ENCODE results near the gene PRPF8. TPM values are rescaled to one million over a fixed set of nuclear protein-coding genes. Genes with fewer than 3 reads are reported as not detected.
A peak's percentile ranks its signal among the peaks of the same experiment; 100 is the strongest.

PRPF8 gene
- total and polyA plus RNA-seq, 2 experiments from 2014 or later: 178 to 246 TPM

DNA sequence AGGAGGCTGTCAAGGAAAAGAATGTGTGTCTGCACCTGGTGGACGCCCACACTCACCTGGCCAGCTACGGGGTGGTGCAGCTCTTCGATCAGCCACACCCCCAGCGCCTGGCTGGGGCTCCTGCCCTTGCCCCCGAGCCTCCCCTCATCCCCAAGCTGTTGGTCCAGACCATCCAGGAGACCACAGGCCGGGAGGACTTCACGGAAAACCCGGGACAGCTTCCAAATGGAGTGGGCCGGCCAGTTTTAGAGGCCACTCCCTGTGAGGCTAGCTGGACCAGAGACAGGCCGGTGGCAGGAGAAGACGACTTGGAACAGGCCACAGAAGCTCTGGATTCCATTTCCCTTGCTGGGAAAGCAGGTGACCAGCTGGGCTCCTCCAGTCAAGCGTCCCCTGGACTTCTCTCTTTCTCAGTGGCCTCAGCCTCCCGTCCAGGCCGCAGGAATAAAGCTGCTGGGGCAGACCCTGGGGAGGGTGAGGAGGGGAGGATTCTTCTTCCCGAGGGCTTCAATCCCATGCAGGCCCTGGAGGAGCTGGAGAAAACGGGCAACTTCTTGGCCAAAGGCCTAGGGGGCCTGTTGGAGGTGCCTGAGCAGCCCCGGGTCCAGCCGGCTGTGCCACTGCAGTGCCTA, 42.1 kb upstream of the PRPF8 start:
- no peak overlapping the region for H3K4me3 Mint-ChIP-seq
- no peaks in the 10 kb centered on the region for H3K36me3 ChIP-seq (ENCODE audit: insufficient read depth)
- no peaks in the 10 kb centered on the region for H3K4me1 ChIP-seq (ENCODE audit: insufficient read depth)
- no peak for DNase-seq (ENCODE audit: low spot score)
- H3K4me3 ChIP-seq: no peak overlapping the region
- TF ChIP-seq EZH2 (IDR thresholded peaks at IDR 0.05; ENCODE audit: low read depth, unreplicated experiment): no peak
- no peak for TF ChIP-seq STAT1 (IDR thresholded peaks at IDR 0.05; ENCODE audit: unreplicated experiment)
- no peak overlapping the region for H3K27ac Mint-ChIP-seq
- ATAC-seq: no peak
- H3K4me2 ChIP-seq: no peak overlapping the region
- H3K79me2 ChIP-seq (replicated peaks; ENCODE audit: insufficient read depth): no peaks in the 10 kb centered on the region
- no peaks in the 10 kb centered on the region for H3K9me3 Mint-ChIP-seq
- peaks cover 4% of the 10 kb centered on the region; the same call in 1 of the 2 replicates for H3K27me3 ChIP-seq (ENCODE audit: insufficient read depth)
- H2AFZ ChIP-seq: no peak overlapping the region
- H3F3A ChIP-seq (replicated peaks; ENCODE audit: low read depth): 0 out of 2 replicates have a peak, but pooled peaks cover 5% of the 10 kb centered on the region
- H3K36me3 Mint-ChIP-seq (ENCODE audit: low read depth): peaks cover 4% of the 10 kb centered on the region; the same call in 2 of the 3 replicates
- no peak overlapping the region for H3K27ac ChIP-seq (ENCODE audit: low read depth)
- peaks cover 23% of the 10 kb centered on the region for H3K27me3 Mint-ChIP-seq (ENCODE audit: insufficient read depth, low read depth, poor library complexity)
- no peaks in the 10 kb centered on the region; the same call in 2 of the 3 replicates for H3K4me1 Mint-ChIP-seq
- H4K20me1 ChIP-seq (replicated peaks; ENCODE audit: insufficient read depth): no peaks in the 10 kb centered on the region
- no peaks in the 10 kb centered on the region for H3K9me2 ChIP-seq (ENCODE audit: insufficient read depth)

DNA sequence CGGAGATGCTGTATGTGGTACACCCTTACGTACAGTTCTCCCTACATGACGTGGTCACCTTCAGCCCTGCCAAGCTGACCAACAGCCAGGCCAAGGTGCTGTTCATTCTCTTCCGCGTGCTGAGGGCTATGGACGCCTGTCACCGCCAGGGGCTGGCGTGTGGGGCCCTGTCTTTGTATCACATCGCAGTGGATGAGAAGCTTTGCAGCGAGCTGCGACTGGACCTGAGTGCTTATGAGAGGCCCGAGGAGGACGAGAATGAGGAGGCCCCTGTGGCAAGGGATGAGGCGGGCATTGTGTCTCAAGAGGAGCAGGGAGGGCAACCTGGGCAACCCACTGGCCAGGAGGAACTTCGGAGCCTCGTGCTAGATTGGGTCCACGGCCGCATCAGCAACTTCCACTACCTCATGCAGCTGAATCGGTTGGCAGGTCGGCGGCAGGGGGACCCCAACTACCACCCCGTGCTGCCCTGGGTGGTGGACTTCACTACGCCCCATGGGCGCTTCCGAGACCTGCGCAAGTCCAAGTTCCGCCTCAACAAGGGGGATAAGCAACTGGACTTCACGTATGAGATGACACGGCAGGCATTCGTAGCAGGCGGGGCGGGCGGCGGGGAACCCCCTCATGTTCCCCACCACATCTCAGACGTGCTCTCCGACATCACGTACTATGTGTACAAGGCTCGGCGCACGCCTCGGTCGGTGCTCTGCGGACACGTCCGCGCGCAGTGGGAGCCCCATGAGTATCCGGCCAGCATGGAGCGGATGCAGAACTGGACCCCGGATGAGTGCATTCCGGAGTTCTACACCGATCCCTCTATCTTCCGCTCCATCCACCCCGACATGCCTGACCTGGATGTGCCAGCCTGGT, 41.2 kb upstream of the PRPF8 start:
- Histone ChIP-seq H3K36me3 (ENCODE audit: insufficient read depth) (no peaks in the 10 kb centered on the region), H3K27ac (ENCODE audit: low read depth) (no peak overlapping the region), H3K4me1 (ENCODE audit: insufficient read depth) (no peaks in the 10 kb centered on the region), H3F3A (replicated peaks; ENCODE audit: low read depth) (0 out of 2 replicates have a peak, but pooled peaks cover 5% of the 10 kb centered on the region), H4K20me1 (replicated peaks; ENCODE audit: insufficient read depth) (no peaks in the 10 kb centered on the region), H3K27me3 (ENCODE audit: insufficient read depth) (peaks cover 4% of the 10 kb centered on the region; the same call in 1 of the 2 replicates), H3K79me2 (replicated peaks; ENCODE audit: insufficient read depth) (no peaks in the 10 kb centered on the region), H3K4me3 (no peak overlapping the region; the same call in 1 of the 2 replicates), H3K4me2 (peak overlapping the region; percentile 89; the same call in 1 of the 2 replicates), H3K9me2 (ENCODE audit: insufficient read depth) (no peaks in the 10 kb centered on the region), H2AFZ (no peak overlapping the region)
- peak overlapping the region; percentile 69 for H3K4me3 Mint-ChIP-seq
- TF ChIP-seq, protein P1, sequence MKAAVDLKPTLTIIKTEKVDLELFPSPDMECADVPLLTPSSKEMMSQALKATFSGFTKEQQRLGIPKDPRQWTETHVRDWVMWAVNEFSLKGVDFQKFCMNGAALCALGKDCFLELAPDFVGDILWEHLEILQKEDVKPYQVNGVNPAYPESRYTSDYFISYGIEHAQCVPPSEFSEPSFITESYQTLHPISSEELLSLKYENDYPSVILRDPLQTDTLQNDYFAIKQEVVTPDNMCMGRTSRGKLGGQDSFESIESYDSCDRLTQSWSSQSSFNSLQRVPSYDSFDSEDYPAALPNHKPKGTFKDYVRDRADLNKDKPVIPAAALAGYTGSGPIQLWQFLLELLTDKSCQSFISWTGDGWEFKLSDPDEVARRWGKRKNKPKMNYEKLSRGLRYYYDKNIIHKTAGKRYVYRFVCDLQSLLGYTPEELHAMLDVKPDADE (IDR thresholded peaks at IDR 0.05): no peak
- TF ChIP-seq, protein P2, sequence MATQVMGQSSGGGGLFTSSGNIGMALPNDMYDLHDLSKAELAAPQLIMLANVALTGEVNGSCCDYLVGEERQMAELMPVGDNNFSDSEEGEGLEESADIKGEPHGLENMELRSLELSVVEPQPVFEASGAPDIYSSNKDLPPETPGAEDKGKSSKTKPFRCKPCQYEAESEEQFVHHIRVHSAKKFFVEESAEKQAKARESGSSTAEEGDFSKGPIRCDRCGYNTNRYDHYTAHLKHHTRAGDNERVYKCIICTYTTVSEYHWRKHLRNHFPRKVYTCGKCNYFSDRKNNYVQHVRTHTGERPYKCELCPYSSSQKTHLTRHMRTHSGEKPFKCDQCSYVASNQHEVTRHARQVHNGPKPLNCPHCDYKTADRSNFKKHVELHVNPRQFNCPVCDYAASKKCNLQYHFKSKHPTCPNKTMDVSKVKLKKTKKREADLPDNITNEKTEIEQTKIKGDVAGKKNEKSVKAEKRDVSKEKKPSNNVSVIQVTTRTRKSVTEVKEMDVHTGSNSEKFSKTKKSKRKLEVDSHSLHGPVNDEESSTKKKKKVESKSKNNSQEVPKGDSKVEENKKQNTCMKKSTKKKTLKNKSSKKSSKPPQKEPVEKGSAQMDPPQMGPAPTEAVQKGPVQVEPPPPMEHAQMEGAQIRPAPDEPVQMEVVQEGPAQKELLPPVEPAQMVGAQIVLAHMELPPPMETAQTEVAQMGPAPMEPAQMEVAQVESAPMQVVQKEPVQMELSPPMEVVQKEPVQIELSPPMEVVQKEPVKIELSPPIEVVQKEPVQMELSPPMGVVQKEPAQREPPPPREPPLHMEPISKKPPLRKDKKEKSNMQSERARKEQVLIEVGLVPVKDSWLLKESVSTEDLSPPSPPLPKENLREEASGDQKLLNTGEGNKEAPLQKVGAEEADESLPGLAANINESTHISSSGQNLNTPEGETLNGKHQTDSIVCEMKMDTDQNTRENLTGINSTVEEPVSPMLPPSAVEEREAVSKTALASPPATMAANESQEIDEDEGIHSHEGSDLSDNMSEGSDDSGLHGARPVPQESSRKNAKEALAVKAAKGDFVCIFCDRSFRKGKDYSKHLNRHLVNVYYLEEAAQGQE (IDR thresholded peaks at IDR 0.05; ENCODE audit: unreplicated experiment): no peak
- ATAC-seq (no peak), DNase-seq (ENCODE audit: low spot score) (no peak)
- no peak overlapping the region for H3K27ac Mint-ChIP-seq
- H3K4me1 Mint-ChIP-seq: no peaks in the 10 kb centered on the region; the same call in 2 of the 3 replicates
- no peaks in the 10 kb centered on the region for H3K9me3 Mint-ChIP-seq
- peaks cover 4% of the 10 kb centered on the region; the same call in 2 of the 3 replicates for H3K36me3 Mint-ChIP-seq (ENCODE audit: low read depth)
- H3K27me3 Mint-ChIP-seq (ENCODE audit: insufficient read depth, low read depth, poor library complexity): peaks cover 24% of the 10 kb centered on the region
